HG02973 (cell line): ENCODE results near the gene BIRC7.

Experiments used
- ATAC-seq: cut with Tn5 transposase; IDR thresholded peaks from one replicate; pipeline ENCODE4 v1.9.1; 2021; ENCODE audit warnings: moderate library complexity; ENCODE audit not compliant: unreplicated experiment

BIRC7 gene

DNA sequence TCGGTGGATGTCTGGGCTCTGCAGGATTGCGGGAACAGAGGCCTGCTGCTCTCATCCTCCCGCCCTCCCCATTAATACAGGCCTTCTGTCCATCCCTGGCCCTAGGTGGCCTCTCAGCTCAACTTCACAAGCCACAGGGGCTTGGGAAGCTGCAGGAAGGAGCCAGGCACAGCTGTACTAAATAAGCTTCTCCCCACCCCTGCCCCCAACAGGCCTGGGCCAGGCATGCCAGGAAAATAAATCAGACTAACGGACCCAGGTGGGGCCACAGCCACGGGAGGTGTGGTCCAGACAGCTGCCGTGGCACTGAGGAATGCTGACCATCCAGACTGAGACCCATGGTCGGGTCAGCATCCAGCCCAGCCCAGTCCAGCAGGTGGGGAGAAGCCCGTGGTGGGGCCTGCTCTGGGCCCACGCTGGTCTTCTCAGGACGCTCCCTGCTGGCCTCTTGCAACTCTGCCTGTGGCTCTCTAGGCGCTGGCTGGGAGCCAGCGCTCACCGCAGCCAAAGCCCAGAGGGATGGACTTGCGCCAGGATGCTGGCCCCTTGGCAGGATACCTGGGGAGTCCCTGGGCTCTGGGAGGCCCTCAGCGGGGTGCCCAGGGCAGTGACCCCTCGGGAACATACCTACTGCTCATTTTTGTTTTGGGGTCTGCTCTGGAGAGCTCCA lies 11.2 kb upstream of the BIRC7 start:
- ATAC-seq, result no peak

DNA sequence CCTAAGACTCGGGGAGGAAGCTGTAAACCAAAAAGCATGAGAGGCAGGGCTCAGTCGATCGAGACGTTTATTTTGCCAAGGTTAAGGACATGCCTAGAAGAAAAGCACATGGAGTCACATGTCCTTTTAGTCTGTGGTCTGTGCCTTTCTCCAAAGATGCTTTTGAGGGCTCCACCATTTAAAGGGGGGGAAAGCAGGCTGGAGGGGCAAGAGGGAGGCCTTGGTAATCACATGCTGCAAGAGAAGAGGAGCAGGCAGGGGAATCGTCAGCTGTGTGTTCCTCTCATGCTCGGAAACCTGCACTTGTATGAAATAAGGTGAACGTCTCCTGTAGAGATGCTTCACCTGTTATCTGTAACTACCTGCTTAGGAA lies 10.6 kb upstream of the BIRC7 start:
- no peak for ATAC-seq

DNA sequence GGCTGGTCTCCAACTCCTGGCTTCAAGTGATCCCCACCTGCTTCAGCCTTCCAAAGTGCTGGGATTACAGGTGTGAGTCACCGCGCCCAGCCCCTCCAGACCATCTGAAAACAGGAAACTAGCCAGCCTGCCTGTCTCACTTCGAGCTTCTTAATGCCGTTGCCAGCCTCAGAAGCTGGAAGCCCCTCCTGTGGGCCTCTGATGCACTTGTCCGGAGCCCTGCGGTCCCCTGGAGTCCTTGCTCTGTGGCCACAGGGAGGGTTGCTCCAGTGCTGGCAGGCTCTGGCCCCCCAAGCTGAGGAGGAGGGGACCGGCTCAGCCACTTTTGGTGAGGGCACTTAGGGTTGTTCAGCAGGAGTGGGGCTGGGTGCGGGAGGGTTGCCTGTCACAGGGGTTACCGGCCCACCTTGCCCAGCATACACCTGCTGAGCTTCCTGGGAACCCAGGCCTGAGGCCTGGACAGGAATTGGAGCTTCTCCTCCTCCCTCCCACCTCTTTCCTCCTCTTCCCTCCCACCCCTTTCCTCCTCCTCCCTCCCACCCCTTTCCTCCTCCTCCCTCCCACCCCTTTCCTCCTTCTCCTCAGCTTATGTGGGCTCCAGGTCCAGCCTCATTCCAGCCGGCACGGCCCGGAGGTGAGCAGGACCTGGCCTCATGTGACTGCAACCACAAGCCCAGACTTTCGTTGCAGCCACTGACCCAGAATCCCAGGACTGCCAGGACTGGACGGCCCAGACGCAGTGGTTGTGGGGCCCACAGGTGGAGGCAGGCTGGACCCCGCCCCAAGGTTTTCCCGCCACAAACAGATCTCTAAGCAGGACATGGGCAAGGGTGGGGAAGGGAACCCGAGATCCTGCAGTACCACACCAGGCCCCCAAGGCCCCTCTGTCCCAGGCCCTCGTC lies 9.4 kb upstream of the BIRC7 start:
- no peak for ATAC-seq

DNA sequence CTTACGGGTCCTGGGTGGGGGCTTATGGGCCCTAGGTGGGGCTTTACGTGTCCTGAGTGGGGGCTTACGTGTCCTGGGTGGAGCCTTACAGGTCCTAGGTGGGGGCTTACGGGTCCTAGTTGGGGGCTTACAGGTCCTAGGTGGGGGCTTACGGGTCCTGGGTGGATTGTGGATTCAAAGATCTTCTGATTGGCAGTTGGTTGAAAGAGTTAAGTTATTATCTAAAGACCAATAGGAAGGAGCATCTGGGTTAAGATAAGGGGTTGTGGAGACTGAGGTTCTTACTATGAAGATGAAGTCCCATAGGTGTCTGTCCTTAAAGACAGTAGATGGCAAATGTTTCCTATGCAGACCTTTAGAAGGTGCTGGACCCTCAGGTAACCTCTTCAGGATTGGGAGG lies 8.4 kb upstream of the BIRC7 start:
- ATAC-seq, result no peak

DNA sequence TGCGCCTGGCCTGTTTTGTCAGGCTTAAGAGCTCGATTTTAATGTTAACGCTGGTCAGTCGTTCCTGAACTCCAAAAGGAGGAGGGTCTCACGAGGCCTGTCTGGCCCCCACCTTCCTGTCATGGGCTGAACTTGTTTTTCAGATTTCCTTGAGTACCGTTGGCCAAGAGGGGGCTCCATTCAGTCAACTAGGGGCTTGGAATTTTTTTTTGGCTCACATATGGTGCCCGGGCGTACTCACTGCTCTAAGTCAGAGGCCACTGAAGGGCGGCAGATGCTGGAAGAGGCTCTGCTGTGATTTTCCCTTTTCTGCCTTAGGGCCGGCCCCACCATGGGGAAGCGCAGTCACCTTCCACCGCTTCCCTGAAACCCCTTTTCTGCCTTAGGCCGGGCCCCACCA lies 6.9 kb upstream of the BIRC7 start:
- ATAC-seq, result no peak

DNA sequence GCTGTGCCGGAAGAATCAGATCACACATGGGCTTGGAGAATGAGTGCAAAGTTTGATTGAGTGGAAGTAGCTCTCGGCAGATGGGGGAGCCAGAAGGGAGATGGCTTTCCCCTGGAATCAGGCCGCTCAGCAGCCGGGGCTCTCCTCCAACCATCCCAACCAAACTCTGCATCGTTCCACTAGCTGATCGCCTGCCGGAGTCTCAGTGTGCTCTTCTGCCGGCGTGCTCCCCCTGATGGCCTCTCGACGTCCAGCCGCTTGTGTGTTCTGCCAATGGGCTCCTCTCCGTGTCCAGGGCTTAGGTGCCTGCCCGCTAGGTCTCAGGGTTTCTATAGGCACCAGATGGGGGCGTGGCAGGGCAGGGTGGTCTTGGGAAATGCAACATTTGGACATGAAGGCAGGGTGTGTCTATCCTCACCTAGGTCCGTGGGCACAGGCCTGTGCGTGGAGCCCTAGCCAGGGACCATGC lies 4.9 kb upstream of the BIRC7 start:
- no peak for ATAC-seq

DNA sequence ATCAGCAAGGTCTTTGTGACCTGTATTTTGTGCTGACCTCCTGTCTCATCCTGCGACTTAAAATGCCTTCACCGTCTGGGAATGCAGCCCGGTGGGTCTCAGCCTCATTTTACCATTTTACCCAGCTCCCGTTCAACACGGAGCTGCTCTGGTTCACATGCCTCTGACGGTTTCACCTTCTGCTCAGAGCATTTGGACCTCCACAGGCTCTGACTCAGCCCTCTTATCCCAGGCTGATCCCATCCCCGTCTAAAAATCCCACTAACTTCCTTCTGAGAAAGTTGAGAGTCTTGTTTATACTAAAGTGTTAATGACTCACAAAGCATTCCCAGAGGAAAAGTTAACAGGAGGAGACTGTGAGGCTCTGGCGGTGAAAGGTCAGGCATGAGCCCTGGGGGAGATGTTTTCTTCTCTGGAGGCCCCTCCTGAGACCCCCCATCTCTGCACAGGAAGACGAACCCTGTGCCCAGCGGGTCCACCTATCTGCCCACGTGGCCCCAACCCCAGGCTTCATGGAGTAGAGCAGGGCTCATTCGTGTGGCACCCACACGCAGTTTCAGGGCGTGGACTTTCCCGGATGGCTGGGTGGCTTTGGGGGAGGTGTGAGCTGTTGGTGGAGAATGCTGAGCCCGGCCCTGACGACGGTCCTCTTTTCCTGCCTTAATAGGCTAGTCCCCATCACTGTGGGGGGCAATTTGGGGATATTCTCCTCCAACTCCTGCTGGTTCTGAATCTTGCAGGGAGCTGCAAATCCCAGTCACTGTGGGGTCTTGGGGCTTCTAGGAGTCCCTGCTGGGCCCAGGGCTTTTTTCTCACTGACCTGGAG lies 3.3 kb upstream of the BIRC7 start:
- no peak for ATAC-seq

DNA sequence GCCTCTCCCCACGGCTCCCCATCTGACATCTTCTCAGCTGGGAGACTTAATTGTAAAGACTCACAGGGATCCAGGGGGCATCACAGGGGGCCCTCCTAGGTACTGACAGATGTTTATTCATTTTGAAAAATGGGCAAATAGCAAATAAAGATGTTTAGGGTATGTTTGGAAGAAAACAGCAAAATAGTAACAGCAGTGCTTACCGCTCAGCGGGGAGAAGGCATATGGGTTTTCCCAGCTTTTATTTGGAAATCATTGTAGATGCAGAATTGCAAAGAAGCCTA lies 2.7 kb upstream of the BIRC7 start:
- no peak for ATAC-seq

DNA sequence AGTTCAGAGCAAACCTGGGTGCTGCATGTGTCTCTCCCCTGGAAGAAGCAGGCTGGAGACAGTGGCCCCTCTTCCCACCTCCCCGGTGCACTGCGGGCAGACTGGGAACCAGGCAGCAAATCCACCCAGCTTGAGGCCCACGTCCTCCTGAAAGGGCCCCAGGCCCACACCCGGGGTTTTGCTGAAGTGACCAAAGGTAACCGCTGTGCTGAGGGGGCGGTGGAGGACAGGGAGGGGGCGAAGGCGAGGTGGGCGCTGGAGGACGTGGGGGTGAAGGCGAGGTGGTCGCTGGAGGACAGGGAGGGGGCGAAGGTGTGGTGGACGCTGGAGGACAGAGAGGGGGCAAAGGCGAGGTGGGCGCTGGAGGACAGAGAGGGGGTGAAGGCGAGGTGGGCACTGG lies 1.8 kb upstream of the BIRC7 start:
- ATAC-seq, result no peak

DNA sequence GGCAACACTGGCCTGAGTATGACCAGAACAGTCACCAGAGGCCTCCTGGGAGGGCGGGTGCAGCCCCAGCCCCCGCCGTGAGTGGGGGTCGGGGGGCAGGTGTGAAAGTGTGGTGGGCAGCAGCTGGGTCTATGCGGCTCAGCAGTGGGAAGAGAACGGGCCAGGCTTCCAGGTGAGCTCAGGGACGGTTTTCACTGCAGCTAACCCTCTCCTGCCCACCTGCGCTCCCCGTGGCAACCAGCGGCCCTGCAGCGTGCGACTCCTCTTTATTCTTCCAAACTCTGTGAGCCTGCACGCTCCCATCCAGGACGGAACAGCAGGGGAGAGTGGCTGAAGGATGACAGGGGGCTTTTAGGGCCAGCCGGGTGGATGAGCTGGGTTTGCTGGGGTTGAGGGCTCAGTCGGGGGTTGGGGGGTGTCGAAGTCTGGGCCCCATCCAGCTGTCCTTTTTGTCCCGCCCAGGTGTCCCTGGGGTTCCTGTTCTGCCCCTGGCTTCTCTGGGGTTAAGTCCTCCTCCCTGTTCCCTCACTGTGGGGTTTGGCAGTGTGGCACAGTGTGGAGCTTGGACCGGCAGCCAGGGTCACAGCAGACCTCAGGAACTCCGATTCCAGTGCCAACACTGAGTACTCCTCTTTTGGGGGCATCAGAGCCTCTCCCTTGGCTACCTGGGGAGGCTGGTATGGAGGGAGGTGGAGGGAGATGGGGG lies 859 bp upstream of the BIRC7 start:
- no peak for ATAC-seq

DNA sequence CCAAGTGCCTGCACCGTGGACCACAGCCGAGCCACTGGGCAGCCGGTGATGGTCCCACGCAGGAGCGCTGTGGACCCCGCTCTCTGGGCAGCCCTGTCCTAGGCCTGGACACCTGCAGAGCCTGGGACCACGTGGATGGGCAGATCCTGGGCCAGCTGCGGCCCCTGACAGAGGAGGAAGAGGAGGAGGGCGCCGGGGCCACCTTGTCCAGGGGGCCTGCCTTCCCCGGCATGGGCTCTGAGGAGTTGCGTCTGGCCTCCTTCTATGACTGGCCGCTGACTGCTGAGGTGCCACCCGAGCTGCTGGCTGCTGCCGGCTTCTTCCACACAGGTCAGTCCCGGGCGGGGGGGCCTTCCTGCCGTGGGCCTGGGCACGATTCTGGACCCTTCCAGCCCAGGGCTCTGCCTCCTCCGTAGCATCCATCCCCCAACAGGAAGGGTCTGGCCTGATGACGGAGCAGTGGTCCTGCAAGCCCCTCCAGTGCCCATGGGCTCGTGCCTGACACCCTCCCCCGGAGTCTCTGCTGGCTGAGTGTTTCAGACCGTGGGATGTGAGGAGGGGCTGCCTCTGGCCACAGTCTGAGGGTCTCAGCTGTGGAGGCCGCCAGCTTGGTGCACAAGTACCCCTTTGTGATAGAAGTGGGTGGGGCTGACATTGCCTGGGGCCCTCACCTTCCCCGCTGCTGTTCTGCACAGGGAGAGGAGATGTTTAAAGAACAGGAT lies 572 bp downstream of the BIRC7 start:
- no peak for ATAC-seq

DNA sequence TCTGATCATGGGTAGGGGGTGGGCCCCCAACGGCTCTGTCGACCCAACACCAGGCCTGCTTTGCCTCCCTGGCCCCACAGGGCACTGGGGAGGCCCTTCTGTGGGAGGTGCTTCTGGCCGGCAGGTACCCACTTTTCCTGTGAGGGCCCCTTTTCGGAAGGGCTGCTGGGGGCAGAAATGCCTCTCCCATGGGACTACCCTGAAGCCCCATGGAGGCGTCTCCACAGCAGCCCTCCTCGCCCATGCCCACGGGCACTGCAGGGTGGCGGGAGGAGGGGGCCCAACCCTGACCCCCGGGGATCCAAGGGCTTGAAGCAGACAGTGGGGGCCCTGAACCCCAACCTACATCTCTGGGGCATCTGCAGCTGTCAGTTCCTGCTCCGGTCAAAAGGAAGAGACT lies 2.3 kb downstream of the BIRC7 start:
- ATAC-seq, result no peak

DNA sequence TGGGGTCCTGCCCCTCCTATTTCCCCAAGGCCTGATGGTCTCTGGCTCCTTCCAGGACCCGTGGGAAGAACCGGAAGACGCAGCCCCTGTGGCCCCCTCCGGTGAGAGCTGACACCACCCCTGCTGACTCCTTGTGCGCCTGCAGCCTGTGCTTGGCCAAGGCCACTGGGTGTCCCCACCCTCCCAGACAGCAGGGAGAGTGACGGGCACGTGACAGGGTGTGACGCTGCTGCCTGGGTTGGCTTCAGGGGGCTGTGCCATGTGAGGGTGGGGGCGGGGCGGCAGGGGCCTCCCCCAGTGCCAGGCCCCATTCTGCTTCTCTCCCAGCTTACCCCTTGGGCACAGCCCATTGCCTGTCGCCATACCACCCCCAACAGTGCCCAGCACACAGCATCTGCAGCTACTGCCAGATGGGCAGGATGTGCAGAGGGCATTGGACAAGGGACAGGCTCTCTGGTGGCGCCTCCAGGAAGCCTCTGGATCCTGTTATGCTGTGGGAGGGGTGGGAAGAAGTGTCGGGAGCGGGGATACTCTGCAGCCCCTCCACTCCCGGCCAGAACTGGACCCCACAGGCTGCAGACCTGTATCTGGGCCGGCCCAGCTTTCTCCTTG lies 2.9 kb downstream of the BIRC7 start:
- no peak for ATAC-seq

DNA sequence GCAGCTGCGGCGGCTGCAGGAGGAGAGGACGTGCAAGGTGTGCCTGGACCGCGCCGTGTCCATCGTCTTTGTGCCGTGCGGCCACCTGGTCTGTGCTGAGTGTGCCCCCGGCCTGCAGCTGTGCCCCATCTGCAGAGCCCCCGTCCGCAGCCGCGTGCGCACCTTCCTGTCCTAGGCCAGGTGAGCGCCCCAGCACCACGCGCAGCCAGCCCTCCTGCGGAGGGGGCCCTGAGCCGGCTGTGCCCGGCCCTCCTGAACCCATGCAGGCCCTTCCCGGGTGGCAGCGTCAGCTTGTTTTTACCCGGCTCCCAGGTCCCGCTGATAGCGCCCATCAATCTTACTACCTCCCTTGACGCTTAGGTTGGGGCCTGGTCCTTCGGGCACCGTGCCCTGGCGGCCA lies 3.7 kb downstream of the BIRC7 start:
- ATAC-seq, result no peak

DNA sequence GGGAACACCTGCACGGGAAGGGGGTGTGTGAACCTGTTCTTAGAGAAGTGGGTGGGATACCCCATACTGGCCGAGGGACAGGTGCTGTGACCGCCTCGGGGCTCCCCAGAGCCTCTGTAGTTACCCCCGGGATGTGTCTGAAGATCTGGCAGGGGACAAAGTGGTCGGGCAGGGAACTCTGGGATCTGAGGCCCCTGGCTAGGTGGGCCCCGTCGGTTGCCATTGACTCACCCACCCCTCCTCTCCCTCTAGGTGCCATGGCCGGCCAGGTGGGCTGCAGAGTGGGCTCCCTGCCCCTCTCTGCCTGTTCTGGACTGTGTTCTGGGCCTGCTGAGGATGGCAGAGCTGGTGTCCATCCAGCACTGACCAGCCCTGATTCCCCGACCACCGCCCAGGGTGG lies 4.3 kb downstream of the BIRC7 start:
- no peak for ATAC-seq

DNA sequence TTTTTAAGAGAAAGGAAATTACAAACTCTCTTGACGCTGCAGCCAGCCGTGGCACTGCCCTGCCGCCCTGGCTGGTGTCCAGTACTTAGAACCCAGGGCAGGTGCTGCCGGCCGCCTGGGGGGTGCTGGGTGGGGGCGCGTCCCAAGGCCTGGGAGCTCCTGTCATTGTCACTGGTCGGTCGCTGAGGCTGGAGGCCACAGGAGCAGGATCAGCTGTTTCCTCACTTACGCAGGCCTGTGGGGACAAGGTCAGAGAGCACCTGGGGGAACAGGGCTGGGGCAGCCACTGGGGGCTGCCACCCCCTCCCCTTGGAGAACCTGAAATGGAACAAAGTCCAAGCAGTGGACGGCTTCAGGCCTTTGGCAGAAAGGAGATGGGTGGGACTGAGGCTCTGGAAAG lies 5.6 kb downstream of the BIRC7 start:
- ATAC-seq, result no peak

DNA sequence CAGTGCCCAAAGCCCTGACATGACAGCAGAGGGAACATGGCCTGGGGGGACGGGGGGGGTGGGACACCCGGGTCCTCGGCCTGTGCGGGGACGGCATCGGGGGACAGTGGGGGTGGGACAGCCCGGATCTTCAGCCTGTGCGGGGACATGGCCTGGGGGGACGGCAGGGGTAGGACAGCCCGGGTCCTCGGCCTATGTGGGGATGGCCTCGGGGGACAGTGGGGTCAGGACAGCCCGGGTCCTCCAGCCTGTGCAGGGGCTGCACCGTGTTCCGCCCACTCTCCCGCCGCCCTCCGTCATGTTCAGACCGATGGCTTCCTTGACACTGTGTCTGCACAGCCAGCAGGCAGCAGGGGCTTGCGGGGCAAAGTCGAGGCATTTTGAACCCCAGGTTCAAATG lies 7.0 kb downstream of the BIRC7 start:
- no peak for ATAC-seq

DNA sequence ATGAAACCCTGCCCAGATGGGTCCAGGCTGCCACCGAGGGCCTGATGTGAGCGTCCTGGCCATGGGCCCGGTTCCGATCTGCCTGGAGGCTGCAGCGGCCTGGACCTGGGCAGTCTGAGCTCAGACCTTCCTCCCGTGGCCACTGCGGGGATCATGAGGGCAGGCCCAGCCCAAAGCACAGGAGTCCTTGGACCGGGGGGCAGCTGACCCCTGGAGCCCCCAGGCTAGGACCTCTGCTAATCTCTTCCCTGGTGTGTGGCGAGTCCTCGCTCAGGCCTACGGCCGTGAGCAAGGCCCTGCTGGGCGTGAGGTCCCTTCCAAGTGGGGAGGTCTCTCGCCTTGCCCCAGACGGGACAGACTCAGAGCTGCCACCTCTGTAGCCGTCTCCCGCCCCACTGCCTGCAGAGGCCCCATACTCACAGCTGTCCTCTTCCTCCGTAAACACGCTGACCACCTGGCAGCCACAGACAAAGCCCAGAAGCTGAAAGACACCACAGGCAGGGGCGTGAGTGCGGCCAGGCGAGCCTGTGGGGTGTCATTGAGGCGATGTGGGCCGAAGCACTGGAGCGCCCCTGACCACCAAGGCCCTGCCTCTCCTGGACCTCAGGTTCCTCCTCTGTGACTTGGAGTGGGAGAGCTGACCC lies 8.0 kb downstream of the BIRC7 start:
- no peak for ATAC-seq

DNA sequence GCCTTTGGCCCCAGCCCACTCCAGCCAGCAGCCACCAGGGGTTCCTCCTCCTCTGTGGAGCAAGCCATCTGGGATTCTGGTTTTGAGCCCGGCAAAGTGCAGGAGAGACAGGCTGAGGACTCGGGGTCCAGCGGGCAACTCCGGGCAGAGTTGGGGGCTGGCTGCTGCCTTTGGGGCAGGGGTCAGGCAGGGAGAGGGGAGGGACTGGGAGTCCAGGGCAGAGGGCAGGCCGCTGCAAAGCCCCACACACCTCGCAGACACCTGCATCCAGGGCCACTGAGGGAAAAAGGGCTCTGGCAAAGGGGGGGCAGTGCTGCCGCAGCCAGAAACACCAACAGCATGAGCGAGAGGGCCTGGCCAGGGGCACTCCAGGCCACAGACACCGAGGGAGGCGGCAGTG lies 8.8 kb downstream of the BIRC7 start:
- ATAC-seq, result no peak
